ENCODE measurements around the gene RPL23.

RPL23 gene

DNA sequence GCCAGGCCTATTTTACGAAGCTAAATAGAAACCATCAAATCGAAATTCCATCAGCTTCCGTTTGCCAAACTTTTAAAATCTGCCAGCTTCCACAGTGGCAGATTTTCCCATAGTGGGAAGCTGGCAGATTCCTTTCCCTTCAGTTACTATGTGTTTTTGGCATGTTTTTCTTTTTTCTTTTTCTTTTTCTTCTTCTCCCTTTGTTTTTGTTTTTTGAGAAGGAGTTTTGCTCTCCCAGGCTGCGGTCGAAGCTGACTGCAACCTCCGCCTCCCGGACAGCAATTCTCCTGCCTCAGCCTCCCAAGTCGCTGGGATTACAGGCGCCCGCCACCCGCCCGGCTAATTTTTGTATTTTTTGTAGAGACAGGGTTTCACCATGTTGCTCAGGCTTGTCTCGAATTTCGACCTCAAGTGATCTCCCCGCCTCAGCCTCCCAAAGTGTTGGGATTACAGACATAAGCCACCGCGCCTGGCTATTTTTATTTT lies 27.7 kb downstream of the RPL23 start:
- H3K4me3 ChIP-seq (ENCODE audit: low read length): peak overlapping the region; percentile 81; the same call in 1 of the 2 replicates
- no peak overlapping the region for H3K27ac ChIP-seq (ENCODE audit: low read length)
- no peaks in the 10 kb centered on the region for H3K9me3 ChIP-seq (ENCODE audit: control insufficient read depth, insufficient read depth, low read length)
- H3K36me3 ChIP-seq (ENCODE audit: control insufficient read depth, insufficient read depth, low read length): no peaks in the 10 kb centered on the region; the same call in 1 of the 2 replicates
- no peak for DNase-seq (ENCODE audit: low read depth, low spot score)
- no peaks in the 10 kb centered on the region for H3K27me3 ChIP-seq (ENCODE audit: control insufficient read depth, insufficient read depth, low read length)
- H3K4me1 ChIP-seq (ENCODE audit: control insufficient read depth, insufficient read depth, low read length): no peaks in the 10 kb centered on the region
- WGBS (ENCODE audit: insufficient coverage, insufficient read length): no CpG with 5 or more reads among the region's 17 CpGs

DNA sequence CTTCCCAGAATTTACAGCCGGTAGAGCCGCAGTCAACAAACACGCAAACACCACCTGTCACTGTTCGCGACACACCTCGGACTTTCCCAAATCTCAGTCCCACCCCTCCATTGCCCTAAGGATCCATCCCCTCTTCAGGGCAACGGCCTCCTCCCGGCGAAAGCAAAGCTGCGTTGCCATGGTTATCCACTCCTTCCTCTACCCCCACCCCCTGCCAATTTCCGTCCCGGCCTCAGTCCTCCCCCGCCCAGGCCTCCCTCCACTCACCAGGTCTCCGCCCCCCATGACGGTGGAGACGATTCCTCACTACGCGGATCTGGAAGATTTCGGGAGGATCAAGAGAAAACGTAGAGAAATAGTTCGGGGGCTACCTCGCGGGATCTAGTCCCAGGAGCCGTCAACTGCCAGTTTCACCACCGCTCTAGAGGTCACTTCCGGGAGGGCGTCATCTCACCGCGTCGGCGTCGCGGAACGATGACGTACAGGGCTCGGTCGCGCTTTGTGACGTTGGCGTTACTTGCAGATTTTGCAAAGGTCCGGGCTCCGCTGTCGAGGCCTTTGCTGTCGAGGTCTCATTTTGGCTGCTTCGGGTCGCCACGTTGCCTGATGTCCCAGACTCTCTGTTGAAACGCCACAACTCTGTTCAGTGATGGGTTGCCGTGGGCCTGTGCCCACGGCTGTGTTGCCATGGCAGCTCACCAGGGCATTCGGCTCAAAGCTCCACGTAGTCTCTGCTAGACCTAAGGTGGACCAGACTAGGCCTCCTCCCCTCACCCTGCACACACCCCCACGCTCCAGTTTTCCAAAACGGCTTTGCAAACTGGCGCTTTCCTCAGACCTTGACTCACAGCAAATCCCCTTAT lies 28.4 kb downstream of the RPL23 start, which contains the start of gene CWC25:
TSS of gene CWC25 (minus strand) at position 423 of the 863 bp plus-strand sequence. CDS start at position 285, 138 bp downstream.
- H3K4me3 ChIP-seq (ENCODE audit: low read length): peak within 1 kb of the TSS; percentile 81; the same call in 1 of the 2 replicates
- WGBS (ENCODE audit: insufficient coverage, insufficient read length): no CpG with 5 or more reads among the region's 55 CpGs
- H3K36me3 ChIP-seq (ENCODE audit: control insufficient read depth, insufficient read depth, low read length): peaks cover 6% of the 10 kb centered on the region
- DNase-seq (ENCODE audit: low read depth, low spot score): peak; percentile 89
- H3K27ac ChIP-seq (ENCODE audit: low read length): no peak within 1 kb of the TSS
- H3K4me1 ChIP-seq (ENCODE audit: control insufficient read depth, insufficient read depth, low read length): no peaks in the 10 kb centered on the region
- no peaks in the 10 kb centered on the region for H3K27me3 ChIP-seq (ENCODE audit: control insufficient read depth, insufficient read depth, low read length)
- no peaks in the 10 kb centered on the region for H3K9me3 ChIP-seq (ENCODE audit: control insufficient read depth, insufficient read depth, low read length)

DNA sequence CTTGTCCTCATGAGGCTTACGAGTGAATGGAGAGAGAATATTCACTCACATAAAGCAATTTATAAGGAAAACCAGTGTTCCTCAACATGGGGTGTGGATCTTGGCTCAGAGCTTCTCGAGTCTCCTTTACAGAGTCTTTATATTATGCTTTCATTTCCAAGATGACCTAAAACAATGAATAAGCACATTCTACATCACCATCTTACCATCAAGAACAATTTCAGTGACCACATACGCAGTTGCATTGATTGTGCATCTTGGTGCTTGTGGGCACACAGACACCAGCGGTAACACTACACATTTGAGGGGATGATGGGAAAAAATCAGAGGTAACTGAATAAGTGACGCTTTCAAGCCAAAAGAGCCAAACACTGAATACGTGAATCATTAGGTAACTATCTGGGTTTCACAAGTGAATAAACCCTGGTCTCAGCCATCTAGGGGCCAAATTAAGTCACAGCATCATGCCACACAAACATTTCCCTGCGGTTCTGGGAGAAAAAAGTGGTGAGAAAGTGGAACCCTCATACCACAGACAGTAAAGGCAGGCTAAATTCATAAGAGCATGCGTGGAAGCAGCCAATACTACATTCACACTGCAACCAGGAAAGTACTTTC lies 37.8 kb downstream of the RPL23 start:
- Histone ChIP-seq H3K36me3 (ENCODE audit: control insufficient read depth, insufficient read depth, low read length) (peaks cover 9% of the 10 kb centered on the region; the same call in 1 of the 2 replicates), H3K9me3 (ENCODE audit: control insufficient read depth, insufficient read depth, low read length) (no peaks in the 10 kb centered on the region), H3K27ac (ENCODE audit: low read length) (no peak overlapping the region), H3K4me1 (ENCODE audit: control insufficient read depth, insufficient read depth, low read length) (no peaks in the 10 kb centered on the region; the same call in 1 of the 2 replicates), H3K27me3 (ENCODE audit: control insufficient read depth, insufficient read depth, low read length) (no peaks in the 10 kb centered on the region), H3K4me3 (ENCODE audit: low read length) (no peak overlapping the region)
- DNase-seq (ENCODE audit: low read depth, low spot score): no peak
- WGBS (ENCODE audit: insufficient coverage, insufficient read length): no CpG with 5 or more reads among the region's 8 CpGs

DNA sequence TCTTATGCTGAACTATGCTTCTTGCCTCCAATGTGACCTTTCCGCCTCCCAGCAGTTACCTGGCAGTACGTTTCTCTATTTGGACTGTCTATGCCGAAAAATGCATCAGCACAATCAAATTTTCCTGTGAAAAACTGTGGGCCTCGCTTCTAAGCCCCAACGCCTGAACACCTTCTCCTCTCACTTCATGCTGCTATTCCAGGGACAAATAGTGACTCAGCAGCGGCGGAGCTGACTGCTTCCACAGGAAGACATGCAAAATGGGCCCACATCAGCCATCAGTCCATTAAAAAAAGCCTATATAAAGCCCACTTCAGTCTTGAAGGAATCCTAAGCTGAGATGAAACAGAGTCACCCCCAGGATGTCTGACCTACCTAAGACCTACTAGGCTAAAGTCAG lies 43.7 kb downstream of the RPL23 start:
- peaks cover 19% of the 10 kb centered on the region for H3K36me3 ChIP-seq (ENCODE audit: control insufficient read depth, insufficient read depth, low read length)
- H3K4me1 ChIP-seq (ENCODE audit: control insufficient read depth, insufficient read depth, low read length): no peaks in the 10 kb centered on the region
- no peak overlapping the region for H3K4me3 ChIP-seq (ENCODE audit: low read length)
- no CpG with 5 or more reads among the region's 7 CpGs for whole genome bisulfite sequencing (ENCODE audit: insufficient coverage, insufficient read length)
- H3K27ac ChIP-seq (ENCODE audit: low read length): no peak overlapping the region
- no peaks in the 10 kb centered on the region for H3K9me3 ChIP-seq (ENCODE audit: control insufficient read depth, insufficient read depth, low read length)
- no peak for DNase-seq (ENCODE audit: low read depth, low spot score)
- no peaks in the 10 kb centered on the region for H3K27me3 ChIP-seq (ENCODE audit: control insufficient read depth, insufficient read depth, low read length)

DNA sequence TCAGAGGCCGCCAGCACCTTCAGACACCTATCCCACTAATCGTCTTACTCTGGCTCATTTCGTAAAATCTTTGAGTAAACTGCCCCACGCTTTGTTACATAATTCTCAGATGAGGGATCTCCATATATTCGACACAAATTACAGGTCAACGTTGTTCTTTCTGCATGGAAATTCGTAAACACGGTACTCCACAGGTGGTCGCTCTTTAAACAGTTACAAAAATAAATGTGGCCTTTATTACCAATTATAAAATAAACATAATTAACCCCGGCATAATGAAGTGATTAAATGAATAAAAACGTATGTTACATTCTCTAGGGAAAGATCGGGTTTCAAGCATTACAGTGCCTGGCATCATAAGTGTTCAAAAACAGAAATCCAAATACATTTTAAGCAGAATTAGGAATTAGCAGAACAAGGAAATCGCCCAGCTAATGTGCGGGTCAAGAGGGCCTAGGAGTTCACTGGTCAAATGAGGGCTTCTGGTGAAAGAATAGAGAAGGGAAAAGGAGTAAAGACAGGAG lies 53.2 kb downstream of the RPL23 start:
- H3K27ac ChIP-seq (ENCODE audit: low read length): no peak overlapping the region
- no peaks in the 10 kb centered on the region; the same call in 1 of the 2 replicates for H3K36me3 ChIP-seq (ENCODE audit: control insufficient read depth, insufficient read depth, low read length)
- H3K27me3 ChIP-seq (ENCODE audit: control insufficient read depth, insufficient read depth, low read length): no peaks in the 10 kb centered on the region
- WGBS (ENCODE audit: insufficient coverage, insufficient read length): no CpG with 5 or more reads among the region's 14 CpGs
- DNase-seq (ENCODE audit: low read depth, low spot score): no peak
- no peaks in the 10 kb centered on the region for H3K9me3 ChIP-seq (ENCODE audit: control insufficient read depth, insufficient read depth, low read length)
- no peaks in the 10 kb centered on the region for H3K4me1 ChIP-seq (ENCODE audit: control insufficient read depth, insufficient read depth, low read length)
- H3K4me3 ChIP-seq (ENCODE audit: low read length): peak overlapping the region; percentile 58; the same call in 1 of the 2 replicates

DNA sequence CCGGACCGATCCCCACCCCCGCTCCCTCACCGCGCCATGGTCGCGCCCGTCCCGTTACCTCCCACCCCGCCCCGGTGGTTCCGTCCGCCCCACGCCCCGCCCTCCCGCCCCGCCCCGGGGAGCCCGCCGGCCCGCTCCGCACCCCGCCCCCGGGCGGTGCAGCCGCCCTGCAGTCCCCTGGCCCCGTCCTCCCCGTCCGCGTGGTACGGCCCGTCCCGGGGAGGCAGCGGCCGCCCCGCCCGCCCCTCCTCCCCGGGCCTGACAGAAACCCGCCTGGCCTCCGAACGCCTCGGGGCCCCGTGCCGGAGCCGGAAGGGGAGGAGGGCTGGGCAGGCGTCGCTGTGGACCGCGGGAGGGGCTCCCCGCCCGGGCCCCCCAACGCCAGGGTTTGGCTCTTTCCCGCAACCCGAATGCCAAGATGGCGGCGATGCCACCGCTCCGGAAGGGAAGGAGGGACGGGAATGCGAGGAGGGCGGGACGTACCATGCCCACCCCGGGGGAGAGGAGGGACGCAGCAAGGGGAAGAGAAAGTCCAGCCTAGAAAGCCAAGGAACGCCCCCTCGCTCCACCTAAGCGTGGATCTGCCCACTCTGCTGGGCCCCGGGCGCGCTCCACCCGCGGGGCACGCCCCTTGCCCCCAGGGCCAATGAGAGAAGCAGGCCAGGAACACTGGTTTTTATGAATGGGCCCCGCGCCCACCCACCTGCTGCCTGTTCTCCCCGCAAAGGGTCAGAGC lies 53.9 kb downstream of the RPL23 start, which contains the start of gene PIP4K2B:
TSS of gene PIP4K2B (minus strand) at position 56 of the 736 bp plus-strand sequence. CDS start 132 bp downstream, outside the sequence.
- H3K27me3 ChIP-seq (ENCODE audit: control insufficient read depth, insufficient read depth, low read length): no peaks in the 10 kb centered on the region
- no peak within 1 kb of the TSS for H3K27ac ChIP-seq (ENCODE audit: low read length)
- H3K4me1 ChIP-seq (ENCODE audit: control insufficient read depth, insufficient read depth, low read length): no peaks in the 10 kb centered on the region
- H3K4me3 ChIP-seq (ENCODE audit: low read length): peak within 1 kb of the TSS; percentile 58
- no peaks in the 10 kb centered on the region; the same call in 1 of the 2 replicates for H3K36me3 ChIP-seq (ENCODE audit: control insufficient read depth, insufficient read depth, low read length)
- peak; percentile 94 for DNase-seq (ENCODE audit: low read depth, low spot score)
- H3K9me3 ChIP-seq (ENCODE audit: control insufficient read depth, insufficient read depth, low read length): no peaks in the 10 kb centered on the region
- WGBS (ENCODE audit: insufficient coverage, insufficient read length): no CpG with 5 or more reads among the region's 76 CpGs

DNA sequence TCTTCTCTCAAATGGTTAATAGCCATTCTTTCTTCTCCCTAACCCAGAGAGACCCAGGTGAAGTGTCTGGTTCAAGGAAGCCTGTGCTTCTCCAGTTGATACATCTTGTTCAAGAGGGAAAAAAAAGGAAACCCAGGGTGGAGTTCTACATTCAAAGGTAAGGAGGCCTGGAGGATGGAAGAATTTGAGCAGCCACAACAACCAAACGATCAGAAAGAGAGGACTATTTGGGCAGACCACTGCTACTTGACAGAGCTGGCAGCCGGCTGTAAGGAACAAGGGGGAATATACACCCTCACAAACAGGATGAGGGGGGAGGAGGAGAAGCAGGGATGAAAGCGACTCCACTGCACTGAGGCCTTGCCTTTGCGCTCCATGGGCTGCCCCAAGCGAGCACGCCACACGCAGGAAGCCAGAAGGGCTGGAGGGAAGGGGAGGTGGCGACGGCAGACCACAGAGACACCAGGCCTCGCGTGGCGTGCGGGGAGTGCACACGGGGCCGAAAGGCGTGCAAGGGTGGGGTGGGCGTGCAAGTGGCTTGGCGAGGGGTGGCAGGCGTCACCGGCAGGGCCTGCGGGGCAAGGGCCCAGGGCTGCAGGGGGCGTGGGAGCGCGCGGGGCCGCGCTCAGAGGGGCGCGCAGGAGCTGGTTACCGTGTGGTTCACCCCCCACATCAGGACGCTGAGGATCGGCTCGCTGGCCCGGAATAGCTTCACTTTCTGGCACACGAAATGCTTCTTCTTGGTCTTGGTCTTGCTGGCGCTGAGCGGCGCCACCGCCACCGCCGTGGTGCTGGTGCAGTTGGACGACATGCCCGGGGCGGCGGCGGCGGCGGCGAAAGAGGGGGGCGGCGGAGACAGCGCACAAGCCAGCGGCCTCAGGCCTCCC lies 54.7 kb downstream of the RPL23 start:
- no peak for DNase-seq (ENCODE audit: low read depth, low spot score)
- no peaks in the 10 kb centered on the region for H3K4me1 ChIP-seq (ENCODE audit: control insufficient read depth, insufficient read depth, low read length)
- no CpG with 5 or more reads among the region's 53 CpGs for WGBS (ENCODE audit: insufficient coverage, insufficient read length)
- H3K27me3 ChIP-seq (ENCODE audit: control insufficient read depth, insufficient read depth, low read length): no peaks in the 10 kb centered on the region
- H3K36me3 ChIP-seq (ENCODE audit: control insufficient read depth, insufficient read depth, low read length): no peaks in the 10 kb centered on the region; the same call in 1 of the 2 replicates
- H3K27ac ChIP-seq (ENCODE audit: low read length): no peak overlapping the region
- peak overlapping the region; percentile 58 for H3K4me3 ChIP-seq (ENCODE audit: low read length)
- H3K9me3 ChIP-seq (ENCODE audit: control insufficient read depth, insufficient read depth, low read length): no peaks in the 10 kb centered on the region
